Neural cell (in vitro differentiated cells): ENCODE data around the gene RBPJL. TPM values are rescaled to one million over a fixed set of nuclear protein-coding genes. Genes with fewer than 3 reads are reported as not detected.

Experiments
- H2AFZ ChIP-seq: fragments of 200-600, 300-800 bp; sonication (generic), shearing (Covaris generic); 2 replicates; pipeline ENCODE4 v1.6.0; 2014; ENCODE audit warnings: low read depth, mild to moderate bottlenecking, antibody characterized with exemption, low read length, moderate library complexity
- H3F3A ChIP-seq: fragments of 200-600 bp; shearing (Covaris generic); 2 replicates; pipeline ENCODE4 v1.6.1; 2016; ENCODE audit warnings: mild to moderate bottlenecking, moderate library complexity, mixed read lengths, antibody characterized with exemption, low read length; ENCODE audit not compliant: insufficient read depth, poor library complexity, severe bottlenecking
- H3K27ac ChIP-seq: fragments of 200-600, 300-800 bp; sonication (generic), shearing (Covaris generic); 2 replicates; pipeline ENCODE4 v1.5.1; 2014; ENCODE audit warnings: mild to moderate bottlenecking, low read length, moderate library complexity
- H3K27me3 ChIP-seq: fragments of 300-800, 200-600 bp; sonication (generic), shearing (Covaris generic); 2 replicates; pipeline ENCODE4 v1.6.0; 2014; ENCODE audit warnings: mild to moderate bottlenecking, low read depth, low read length, moderate library complexity; ENCODE audit not compliant: insufficient read depth
- H3K36me3 ChIP-seq: fragments of 300-800, 200-600 bp; sonication (generic), shearing (Covaris generic); 2 replicates; pipeline ENCODE4 v1.5.1; 2014; ENCODE audit warnings: mild to moderate bottlenecking, antibody characterized with exemption, low read length, moderate library complexity; ENCODE audit not compliant: insufficient read depth
- H3K4me2 ChIP-seq: fragments of 300-800, 200-600 bp; sonication (generic), shearing (Covaris generic); 2 replicates; pipeline ENCODE4 v1.6.0; 2014; ENCODE audit warnings: mild to moderate bottlenecking, low read length
- H3K4me3 ChIP-seq: fragments of 300-800, 200-600 bp; sonication (generic), shearing (Covaris generic); 2 replicates; pipeline ENCODE4 v1.5.1; 2014; ENCODE audit warnings: mild to moderate bottlenecking, low read length, moderate library complexity
- H3K79me2 ChIP-seq: fragments of 200-600 bp; shearing (Covaris generic); replicated peaks from 2 replicates; pipeline ENCODE4 v1.6.0; 2014; ENCODE audit warnings: mild to moderate bottlenecking, low read length, moderate library complexity; ENCODE audit not compliant: insufficient read depth
- H3K9ac ChIP-seq: fragments of 300-800, 200-600 bp; sonication (generic), shearing (Covaris generic); 2 replicates; pipeline ENCODE4 v1.6.1; 2016; ENCODE audit warnings: mild to moderate bottlenecking, low read length, mixed read lengths
- H3K9me2 ChIP-seq: fragments of 200-600 bp; shearing (Covaris generic); 2 replicates; pipeline ENCODE4 v1.6.1; 2016; ENCODE audit warnings: mild to moderate bottlenecking, low read length, mixed read lengths; ENCODE audit not compliant: insufficient read depth
- H3K9me3 ChIP-seq: fragments of 200-600, 300-800 bp; sonication (generic), shearing (Covaris generic); 2 replicates; pipeline ENCODE4 v1.6.1; 2016; ENCODE audit warnings: mild to moderate bottlenecking, mixed run types, low read length, moderate library complexity, mixed read lengths
- H4K20me1 ChIP-seq: fragments of 200-600 bp; shearing (Covaris generic); 2 replicates; pipeline ENCODE4 v1.6.1; 2016; ENCODE audit warnings: mild to moderate bottlenecking, mixed run types; ENCODE audit not compliant: insufficient read depth
- CTCF ChIP-seq: fragments of 450-650 bp; IDR thresholded peaks from 2 replicates; pipeline ENCODE4 v1.5.1; 2014; ENCODE audit warnings: antibody characterized with exemption, mild to moderate bottlenecking, moderate library complexity; ENCODE audit not compliant: poor library complexity, severe bottlenecking
- EP300 ChIP-seq: fragments of 450-650 bp; conservative IDR thresholded peaks from 2 replicates; pipeline ENCODE4 v1.6.1; 2014; ENCODE audit warnings: antibody characterized with exemption, mild to moderate bottlenecking, moderate library complexity; ENCODE audit not compliant: poor library complexity, severe bottlenecking
- EZH2 ChIP-seq: fragments of 200-600, 300-800 bp; shearing (Covaris generic), sonication (generic); IDR thresholded peaks from 2 replicates; pipeline ENCODE4 v1.6.1; 2014; ENCODE audit warnings: antibody characterized with exemption, low read length, borderline replicate concordance, mild to moderate bottlenecking; ENCODE audit not compliant: insufficient read depth, poor library complexity, severe bottlenecking
- MXI1 ChIP-seq: fragments of 450-650 bp; conservative IDR thresholded peaks from 2 replicates; pipeline ENCODE4 v1.6.1; 2014; ENCODE audit warnings: antibody characterized with exemption, mild to moderate bottlenecking; ENCODE audit not compliant: poor library complexity, severe bottlenecking
- POLR2AphosphoS5 ChIP-seq: IDR thresholded peaks from 2 replicates; pipeline ENCODE4 v1.6.1; 2012
- RAD21 ChIP-seq: fragments of 450-650 bp; conservative IDR thresholded peaks from 2 replicates; pipeline ENCODE4 v1.6.1; 2014; ENCODE audit warnings: antibody characterized with exemption, mild to moderate bottlenecking, moderate library complexity
- REST ChIP-seq: IDR thresholded peaks from 2 replicates; pipeline ENCODE4 v1.6.1; 2012; ENCODE audit warnings: borderline replicate concordance
- SMC3 ChIP-seq: fragments of 450-650 bp; conservative IDR thresholded peaks from 2 replicates; pipeline ENCODE4 v1.6.1; 2014; ENCODE audit warnings: antibody characterized with exemption, mild to moderate bottlenecking, moderate library complexity; ENCODE audit not compliant: poor library complexity
- TAF1 ChIP-seq: IDR thresholded peaks from 2 replicates; pipeline ENCODE4 v1.6.1; 2012; ENCODE audit warnings: low read depth
- polyA plus RNA-seq: library from polyadenylated mRNA; depleted of rRNA; stranded (reverse); fragments of >200 nt; gene quantifications from 2 replicates; pipeline ENCODE4 v1.2.3, GENCODE V29; 2014

RBPJL gene
- polyA plus RNA-seq, 1 donor from 2014 or later = not detected

GRCh38 chr20:45322952-45323383, 16.3 kb downstream of the RBPJL start:
- Histone ChIP-seq H3K9me2 (no peaks in the 10 kb centered on the region), H3K4me3 (no peak overlapping the region), H4K20me1 (no peaks in the 10 kb centered on the region), H3K4me2 (no peak overlapping the region), H3K9ac (no peak overlapping the region), H2AFZ (no peak overlapping the region), H3K27ac (no peak overlapping the region), H3F3A (no peaks in the 10 kb centered on the region), H3K79me2 (no peaks in the 10 kb centered on the region), H3K36me3 (no peaks in the 10 kb centered on the region), H3K9me3 (no peaks in the 10 kb centered on the region), H3K27me3 (no peaks in the 10 kb centered on the region)
- TF ChIP-seq EP300 = no peak
- TF ChIP-seq TAF1 = no peak
- TF ChIP-seq CTCF = no peak
- TF ChIP-seq REST = no peak
- no peak for TF ChIP-seq SMC3
- no peak for TF ChIP-seq POLR2AphosphoS5
- no peak for TF ChIP-seq RAD21
- TF ChIP-seq EZH2 = no peak
- no peak for TF ChIP-seq MXI1

- no peaks in the 10 kb centered on the region for H3K27me3 ChIP-seq
- no peaks in the 10 kb centered on the region for H3K9me3 ChIP-seq
- no peak overlapping the region for H3K27ac ChIP-seq
- no peaks in the 10 kb centered on the region for H3K36me3 ChIP-seq
- H3K4me3 ChIP-seq = no peak overlapping the region
- TF ChIP-seq REST = no peak
- TF ChIP-seq TAF1 = no peak
- TF ChIP-seq CTCF = no peak
- no peak for TF ChIP-seq EZH2
- TF ChIP-seq RAD21 = no peak
- no peak for TF ChIP-seq SMC3
- H3K9me2 ChIP-seq = no peaks in the 10 kb centered on the region
- H2AFZ ChIP-seq = no peak overlapping the region
- no peaks in the 10 kb centered on the region for H4K20me1 ChIP-seq
- H3F3A ChIP-seq = no peaks in the 10 kb centered on the region
- no peaks in the 10 kb centered on the region for H3K79me2 ChIP-seq
- no peak overlapping the region for H3K4me2 ChIP-seq
- no peak overlapping the region for H3K9ac ChIP-seq
Observed at GRCh38 chr20:45323731-45324130, 17.1 kb downstream of the RBPJL start.
